H1 (cell line): ENCODE measurements around the gene SELENOV. TPM values are rescaled to one million over a fixed set of nuclear protein-coding genes. Genes with fewer than 3 reads are reported as not detected.

Source experiments
- CTCF ChIA-PET: fragments of 300-600 bp; sonication (Branson Sonifier 250); formaldehyde crosslinking; loops from one replicate; lab custom pipeline; 2021; ENCODE audit not compliant: partially characterized antibody; lab: Charles Lee
- POLR2A ChIA-PET: fragments of 300-600 bp; sonication (Branson Sonifier 250); formaldehyde crosslinking; loops from one replicate; lab custom pipeline; 2021; ENCODE audit warnings: inconsistent platforms; ENCODE audit not compliant: partially characterized antibody; lab: Charles Lee
- DNase-seq, 2 experiments: peaks; one replicate each; pipeline versions ENCODE4 v3.0.0 to v3.0.0-alpha.2; 2010 to 2022; ENCODE audit warnings: low spot score in 2 of 2, low read depth in 1 of 2, mixed read lengths in 1 of 2
- FAIRE-seq: peaks from 2 replicates; lab custom pipeline; 2011; peaks lifted over from hg19 to GRCh38; lab: Jason Lieb, UNC
- H2AFZ ChIP-seq: 2 replicates; pipeline ENCODE4 v1.8.1; 2012; ENCODE audit warnings: low read length, inconsistent platforms
- H2AK5ac ChIP-seq: 2 replicates; pipeline ENCODE4 v1.6.1; 2013; ENCODE audit warnings: low read depth, low read length
- H2BK120ac ChIP-seq: replicated peaks from 2 replicates; pipeline ENCODE3; 2013; ENCODE audit warnings: low read depth, low read length, inconsistent platforms
- H2BK12ac ChIP-seq: 2 replicates; pipeline ENCODE4 v1.6.1; 2013; ENCODE audit warnings: low read depth, low read length
- H2BK15ac ChIP-seq: 2 replicates; pipeline ENCODE4 v1.6.1; 2013; ENCODE audit warnings: low read length
- H2BK20ac ChIP-seq: 2 replicates; pipeline ENCODE4 v1.6.1; 2013; ENCODE audit warnings: low read length
- H2BK5ac ChIP-seq: 2 replicates; pipeline ENCODE4 v1.6.1; 2013; ENCODE audit warnings: low read depth, low read length
- H3K14ac ChIP-seq: 2 replicates; pipeline ENCODE4 v1.6.1; 2013; ENCODE audit warnings: inconsistent platforms; ENCODE audit not compliant: insufficient read length
- H3K18ac ChIP-seq: 2 replicates; pipeline ENCODE4 v1.6.1; 2013; ENCODE audit warnings: low read length; ENCODE audit errors: extremely low read depth
- H3K23ac ChIP-seq: 2 replicates; pipeline ENCODE4 v1.6.1; 2013; ENCODE audit warnings: inconsistent platforms; ENCODE audit not compliant: insufficient read length
- H3K23me2 ChIP-seq: 2 replicates; pipeline ENCODE4 v1.6.1; 2013; ENCODE audit warnings: low read depth, low read length
- H3K27ac ChIP-seq: 2 replicates; pipeline ENCODE4 v1.6.1; 2011; ENCODE audit warnings: low read depth, low read length, inconsistent platforms
- H3K27me3 ChIP-seq, 4 experiments: replicated peaks in 1 of 4; 1 replicate in 1 of 4; 2 replicates in 3 of 4; pipeline versions ENCODE4 v1.6.1 to v1.8.1; 2011 to 2013; ENCODE audit warnings: low read length in 3 of 4, mild to moderate bottlenecking in 3 of 4, inconsistent platforms in 2 of 4, mixed read lengths in 2 of 4, moderate library complexity in 1 of 4; ENCODE audit not compliant: control insufficient read depth in 3 of 4, insufficient read depth in 3 of 4; ENCODE audit errors: extremely low read depth in 1 of 4
- H3K36me3 ChIP-seq, 4 experiments: 2 replicates each; pipeline versions ENCODE4 v1.6.1 to v1.8.1; 2011 to 2013; ENCODE audit warnings: mild to moderate bottlenecking in 4 of 4, low read length in 3 of 4, moderate library complexity in 2 of 4, control low read depth in 1 of 4, inconsistent platforms in 1 of 4; ENCODE audit not compliant: insufficient read depth in 4 of 4, control insufficient read depth in 2 of 4
- H3K4ac ChIP-seq: replicated peaks from 2 replicates; pipeline ENCODE3; 2013; ENCODE audit warnings: low read length, low read depth, mixed read lengths, inconsistent platforms; ENCODE audit not compliant: insufficient read length
- H3K4me1 ChIP-seq, 4 experiments: replicated peaks in 1 of 4; 1 replicate in 1 of 4; 2 replicates in 3 of 4; pipeline versions ENCODE4 v1.6.1 to v1.8.1; 2011 to 2013; ENCODE audit warnings: low read length in 3 of 4, inconsistent platforms in 2 of 4, mixed read lengths in 1 of 4; ENCODE audit not compliant: insufficient read depth in 4 of 4, control insufficient read depth in 3 of 4
- H3K4me2 ChIP-seq, 2 experiments: 2 replicates each; pipeline versions ENCODE4 v1.6.1 to v1.8.1; 2011 to 2013; ENCODE audit warnings: low read depth in 2 of 2, low read length in 2 of 2, control low read depth in 1 of 2, inconsistent platforms in 1 of 2, mild to moderate bottlenecking in 1 of 2; ENCODE audit not compliant: insufficient read depth in 1 of 2
- H3K4me3 ChIP-seq, 4 experiments: fragments of 200-600, 300-600 bp in 1 of 4; sonication (generic), shearing (Covaris generic), sonication (Bioruptor Twin) in 1 of 4; 2 replicates each; pipeline versions ENCODE4 v1.5.1 to v1.8.1; 2011 to 2016; ENCODE audit warnings: low read length in 4 of 4, low read depth in 3 of 4, control low read depth in 2 of 4, inconsistent platforms in 2 of 4, mild to moderate bottlenecking in 2 of 4, mixed read lengths in 1 of 4, moderate library complexity in 1 of 4; ENCODE audit not compliant: insufficient read depth in 2 of 4; ENCODE audit errors: extremely low read depth in 1 of 4
- H3K56ac ChIP-seq: replicated peaks from 2 replicates; pipeline ENCODE3; 2013; ENCODE audit warnings: low read depth, mild to moderate bottlenecking, mixed read lengths, low read length, inconsistent platforms; ENCODE audit not compliant: insufficient read length
- H3K79me1 ChIP-seq: 2 replicates; pipeline ENCODE4 v1.6.1; 2013; ENCODE audit warnings: low read depth, low read length, control low read depth
- H3K79me2 ChIP-seq, 2 experiments: 2 replicates each; pipeline versions ENCODE4 v1.6.1 to v1.8.1; 2012 to 2013; ENCODE audit warnings: low read length in 2 of 2, mild to moderate bottlenecking in 2 of 2, inconsistent platforms in 1 of 2; ENCODE audit not compliant: insufficient read depth in 2 of 2, control insufficient read depth in 1 of 2
- H3K9ac ChIP-seq, 4 experiments: replicated peaks in 1 of 4; 1 replicate in 1 of 4; 2 replicates in 3 of 4; pipeline versions ENCODE4 v1.6.1 to v1.8.1; 2011 to 2013; ENCODE audit warnings: low read depth in 3 of 4, low read length in 3 of 4, control low read depth in 2 of 4, mild to moderate bottlenecking in 2 of 4, moderate library complexity in 2 of 4, inconsistent platforms in 1 of 4; ENCODE audit errors: extremely low read depth in 1 of 4
- H3K9me3 ChIP-seq, 2 experiments: 2 replicates each; pipeline versions ENCODE4 v1.6.1 to v1.8.1; 2012 to 2013; ENCODE audit warnings: mild to moderate bottlenecking in 2 of 2, moderate library complexity in 2 of 2, control low read depth in 1 of 2, inconsistent platforms in 1 of 2, low read depth in 1 of 2, low read length in 1 of 2, mixed read lengths in 1 of 2; ENCODE audit not compliant: insufficient read depth in 2 of 2
- H4K20me1 ChIP-seq, 2 experiments: replicated peaks in 1 of 2; 2 replicates each; pipeline versions ENCODE3 to v1.8.1; 2011 to 2013; ENCODE audit warnings: inconsistent platforms in 2 of 2, low read length in 2 of 2, mild to moderate bottlenecking in 1 of 2; ENCODE audit not compliant: insufficient read depth in 2 of 2, control insufficient read depth in 1 of 2
- H4K5ac ChIP-seq: 2 replicates; pipeline ENCODE4 v1.6.1; 2013; ENCODE audit warnings: low read length, low read depth, mixed read lengths, inconsistent platforms; ENCODE audit not compliant: insufficient read length
- H4K8ac ChIP-seq: 2 replicates; pipeline ENCODE4 v1.8.0; 2013; ENCODE audit warnings: mild to moderate bottlenecking, moderate library complexity, low read length, inconsistent platforms; ENCODE audit not compliant: insufficient read depth; ENCODE audit errors: extremely low read depth
- H4K91ac ChIP-seq: replicated peaks from 2 replicates; pipeline ENCODE3; 2013; ENCODE audit warnings: low read length, mixed read lengths, inconsistent platforms; ENCODE audit not compliant: insufficient read length
- CHD2 ChIP-seq: IDR thresholded peaks from 2 replicates; pipeline ENCODE4 v1.6.1; 2012; ENCODE audit warnings: low read length, improper control_type of control experiment
- FOSL1 ChIP-seq: IDR thresholded peaks from 2 replicates; pipeline ENCODE4 v1.6.1; 2011; ENCODE audit warnings: mild to moderate bottlenecking, low read depth, low read length, moderate library complexity; ENCODE audit not compliant: insufficient read depth
- GTF2F1 ChIP-seq: IDR thresholded peaks from 2 replicates; pipeline ENCODE4 v1.6.1; 2012; ENCODE audit warnings: low read depth, low read length, improper control_type of control experiment, borderline replicate concordance
- JUND ChIP-seq: IDR thresholded peaks from 2 replicates; pipeline ENCODE4 v1.6.1; 2011; ENCODE audit warnings: mild to moderate bottlenecking, improper control_type of control experiment, low read length
- KDM4A ChIP-seq: IDR thresholded peaks from one replicate; pipeline ENCODE4 v1.7.1; 2012; ENCODE audit warnings: low read depth, mild to moderate bottlenecking, moderate library complexity, low read length, inconsistent platforms; ENCODE audit not compliant: severe bottlenecking
- MAFK ChIP-seq: IDR thresholded peaks from 2 replicates; pipeline ENCODE4 v1.6.1; 2012; ENCODE audit warnings: low read depth, mild to moderate bottlenecking, improper control_type of control experiment, low read length
- NANOG ChIP-seq: IDR thresholded peaks from 2 replicates; pipeline ENCODE4 v1.6.1; 2011; ENCODE audit warnings: low read length, low read depth, mild to moderate bottlenecking, inconsistent platforms; ENCODE audit not compliant: insufficient read depth, poor library complexity, severe bottlenecking
- TAF7 ChIP-seq: optimal IDR thresholded peaks from 2 replicates; pipeline ENCODE3; 2011; ENCODE audit warnings: low read depth, mild to moderate bottlenecking, inconsistent platforms, low read length, moderate library complexity, borderline replicate concordance
- WGBS, 2 experiments: shearing (Covaris generic) in 1 of 2; methylation state at CpG; one replicate each; pipeline versions ENCODE4 v1.1.6 to v1.1.7; 2013 to 2015; ENCODE audit warnings: low lambda C conversion rate in 2 of 2, mixed read lengths in 2 of 2, inconsistent platforms in 1 of 2, low coverage in 1 of 2, missing lambda C conversion rate in 1 of 2; ENCODE audit not compliant: insufficient replicate concordance in 2 of 2, insufficient coverage in 1 of 2, insufficient read length in 1 of 2; ENCODE audit errors: extremely low coverage in 1 of 2, missing lambda C conversion rate in 1 of 2; 5-methylcytosine and 5-hydroxymethylcytosine counted together
- polyA plus RNA-seq, 7 experiments: library from polyadenylated mRNA; depleted of rRNA in 3 of 7; stranded (reverse) in 5 of 7; unstranded in 2 of 7; fragments of >200 nt in 5 of 7; fragments of 200-250 nt in 2 of 7; gene quantifications; 1 replicate in 5 of 7; 2 replicates in 1 of 7; 4 replicates in 1 of 7; pipeline versions ENCODE4 v1.2.1 to v1.2.3, GENCODE V29; 2011 to 2013; ENCODE audit warnings: missing spikeins in 2 of 7, mixed read lengths in 2 of 7
- total RNA-seq: library from RNA; stranded (reverse); fragmentation: NEBNext Ultra II Directional; extraction: Animal tissue kit (Norgen Biotek cat#: 25700); gene quantifications from 2 replicates; pipeline ENCODE4 v1.2.1, GENCODE V29; 2021

The SELENOV gene
- total and polyA plus RNA-seq, 2 of the 8 experiments (the other 6 are each of a cell fraction or from before 2014, with no cell fraction given): 8.4 to 10.7 TPM

GRCh38 chr19:39557811-39558623 is 43.1 kb downstream of the SELENOV start:
- H4K91ac ChIP-seq: no peak overlapping the region
- no peaks in the 10 kb centered on the region; a peak in 1 of 7 replicates for H3K27me3 ChIP-seq
- no peak overlapping the region for H4K8ac ChIP-seq
- TF ChIP-seq NANOG: no peak
- TF ChIP-seq CHD2: no peak
- no peak for TF ChIP-seq KDM4A
- TF ChIP-seq FOSL1: no peak
- no peak for TF ChIP-seq TAF7
- no peak for TF ChIP-seq GTF2F1
- no peak for TF ChIP-seq MAFK
- no peak for TF ChIP-seq JUND
- no peak overlapping the region for H2BK15ac ChIP-seq
- H3K9me3 ChIP-seq: no peaks in the 10 kb centered on the region
- H3K4me2 ChIP-seq: no peak overlapping the region
- no peak overlapping the region for H3K4ac ChIP-seq
- H3K56ac ChIP-seq: no peak overlapping the region
- H3K23me2 ChIP-seq: no peaks in the 10 kb centered on the region
- H3K18ac ChIP-seq: no peak overlapping the region
- no peak overlapping the region for H2AFZ ChIP-seq
- H3K14ac ChIP-seq: no peak overlapping the region
- H2BK120ac ChIP-seq: no peak overlapping the region
- DNase-seq: no peak
- H3K79me2 ChIP-seq: no peaks in the 10 kb centered on the region
- no peak overlapping the region for H2AK5ac ChIP-seq
- H3K27ac ChIP-seq: no peak overlapping the region
- H2BK12ac ChIP-seq: no peak overlapping the region
- WGBS, 2 experiments: 83% methylated on average over 5 of the region's 5 CpGs; no CpG with 5 or more reads in 1 of the 2 experiments
- no peaks in the 10 kb centered on the region for H3K4me1 ChIP-seq
- ChIA-PET POLR2A (no interaction called here), CTCF (interaction anchor here (1.3 to 4.8 kb wide), 2 partner anchors 98 to 115 kb away, joined by 3 to 27 read pairs; partner anchors contain the start of gene LGALS16)
- H4K5ac ChIP-seq: no peak overlapping the region
- H3K9ac ChIP-seq: no peak overlapping the region
- no peaks in the 10 kb centered on the region for H3K36me3 ChIP-seq
- no peak overlapping the region for H2BK20ac ChIP-seq
- H4K20me1 ChIP-seq: no peaks in the 10 kb centered on the region
- H3K4me3 ChIP-seq: no peak overlapping the region
- no peak overlapping the region for H2BK5ac ChIP-seq
- no peak overlapping the region for H3K23ac ChIP-seq
- no peak for FAIRE-seq
- H3K79me1 ChIP-seq: no peaks in the 10 kb centered on the region
